COLO668 (cell line): ENCODE results near the gene SESN1.

Source experiments
- DNase-seq: peaks from one replicate; lab custom pipeline; 2025; ENCODE audit not compliant: unreplicated experiment; lab: John Stamatoyannopoulos, UW

SESN1 gene

DNA sequence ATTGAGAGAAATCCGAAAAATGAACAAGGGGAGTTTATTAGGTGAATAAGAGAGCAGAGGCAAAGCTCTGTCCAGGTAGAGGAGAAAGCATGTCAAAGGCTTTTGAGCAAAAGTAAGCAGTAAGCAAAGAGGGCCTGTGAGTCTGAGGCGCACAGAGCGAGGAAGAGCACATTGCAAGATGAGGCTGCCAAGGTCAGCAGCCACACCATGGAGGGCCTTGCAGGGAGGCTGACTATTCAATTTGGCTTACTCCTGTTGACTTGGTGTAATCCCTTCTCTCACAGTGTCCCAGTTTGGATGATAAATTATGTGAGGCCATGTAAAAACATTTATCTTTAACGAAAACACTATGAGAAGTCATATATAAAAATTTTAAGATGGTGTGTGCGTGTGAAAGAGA, 32.4 kb downstream of the SESN1 start:
- no peak for DNase-seq

DNA sequence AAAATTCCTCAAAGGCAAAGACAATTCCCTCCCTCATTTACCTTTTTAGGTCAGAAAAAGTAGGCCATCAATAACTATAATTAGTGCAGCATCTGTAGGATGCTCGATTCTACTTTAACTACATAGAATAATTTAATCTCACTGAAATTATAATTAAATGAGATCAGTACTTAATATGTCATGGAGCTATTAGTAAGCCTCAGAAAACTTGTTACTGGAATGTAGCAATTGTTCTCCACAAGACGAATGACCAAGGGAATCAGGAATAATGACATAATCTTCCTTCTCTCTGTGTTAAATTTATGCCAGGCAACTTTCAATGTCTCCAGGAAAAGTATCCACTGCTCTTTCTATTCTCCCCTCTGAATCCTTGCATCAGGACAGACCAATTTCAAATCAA, 34.1 kb downstream of the SESN1 start:
- no peak for DNase-seq

DNA sequence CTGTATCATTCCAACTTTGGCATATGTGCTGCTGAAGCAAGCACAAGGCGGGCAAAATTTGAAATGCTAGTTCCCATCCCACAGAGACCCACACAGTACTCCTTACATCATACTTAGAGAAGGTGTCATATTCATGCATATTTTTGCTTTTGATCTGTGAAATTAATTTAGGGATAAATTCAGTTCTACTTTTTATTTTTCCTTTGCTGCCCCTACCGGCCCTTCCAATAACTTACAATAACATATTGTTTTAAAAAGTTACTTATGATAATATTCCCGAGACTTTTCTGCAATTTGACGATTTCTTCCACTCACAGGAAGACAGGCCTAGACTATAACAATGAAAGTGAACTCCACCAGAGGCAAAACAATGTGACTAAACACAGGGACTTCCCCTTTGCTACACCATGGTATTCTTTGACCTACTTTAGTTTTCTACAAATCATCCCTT, 35.0 kb downstream of the SESN1 start:
- DNase-seq: no peak

GRCh38 chr6:109059153-109059552, 35.5 kb downstream of the SESN1 start:
- DNase-seq: no peak

GRCh38 chr6:109058620-109059019, 36.0 kb downstream of the SESN1 start:
- no peak for DNase-seq

GRCh38 chr6:109056661-109057060, 38.0 kb downstream of the SESN1 start:
- no peak for DNase-seq

DNA sequence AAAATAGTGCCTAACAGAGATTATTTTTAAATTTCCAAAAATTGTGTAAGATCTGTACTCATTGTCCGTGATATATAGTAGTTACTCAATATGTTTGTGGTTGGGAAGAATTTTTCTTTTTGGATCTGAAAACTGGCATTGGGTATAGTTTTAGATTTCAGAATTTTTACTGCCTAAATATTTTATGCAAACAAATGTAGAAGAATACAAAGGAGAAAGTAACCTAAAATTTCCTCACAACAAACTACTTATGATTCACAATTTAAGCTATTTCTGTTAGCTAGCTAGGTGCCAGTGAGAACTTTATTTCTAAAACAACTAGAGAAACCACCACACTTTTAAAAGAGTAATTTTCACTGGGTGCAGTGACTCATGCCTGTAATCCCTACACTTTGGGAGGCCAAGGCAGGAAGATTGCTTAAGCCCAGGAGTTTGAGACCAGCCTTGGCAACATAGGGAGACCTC, 38.8 kb downstream of the SESN1 start:
- no peak for DNase-seq

DNA sequence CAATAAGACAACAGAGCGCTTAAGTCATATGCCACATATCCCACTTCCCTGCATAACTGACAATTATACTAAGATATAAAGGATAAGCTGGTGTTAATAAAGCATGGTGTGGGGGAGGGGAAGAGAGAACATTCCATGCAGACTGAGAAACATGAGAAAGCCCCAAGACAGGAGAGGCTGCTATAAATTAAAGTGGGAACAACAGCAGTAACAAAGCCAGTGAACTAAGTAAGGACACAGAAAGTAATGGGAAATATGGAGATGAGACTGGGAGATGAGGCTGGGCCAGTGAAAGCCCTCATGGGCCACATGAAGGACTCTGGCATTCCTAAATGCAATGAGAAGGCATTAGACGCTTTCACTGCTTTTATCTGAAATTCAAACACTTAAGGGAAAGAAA, 41.3 kb downstream of the SESN1 start:
- DNase-seq: no peak

- no peak for DNase-seq
Observed at GRCh38 chr6:109052852-109053251, 41.8 kb downstream of the SESN1 start.

- no peak for DNase-seq
Observed at GRCh38 chr6:109052018-109052651, 42.5 kb downstream of the SESN1 start.

- DNase-seq: no peak
Observed at GRCh38 chr6:109051301-109052017, 43.2 kb downstream of the SESN1 start.

DNA sequence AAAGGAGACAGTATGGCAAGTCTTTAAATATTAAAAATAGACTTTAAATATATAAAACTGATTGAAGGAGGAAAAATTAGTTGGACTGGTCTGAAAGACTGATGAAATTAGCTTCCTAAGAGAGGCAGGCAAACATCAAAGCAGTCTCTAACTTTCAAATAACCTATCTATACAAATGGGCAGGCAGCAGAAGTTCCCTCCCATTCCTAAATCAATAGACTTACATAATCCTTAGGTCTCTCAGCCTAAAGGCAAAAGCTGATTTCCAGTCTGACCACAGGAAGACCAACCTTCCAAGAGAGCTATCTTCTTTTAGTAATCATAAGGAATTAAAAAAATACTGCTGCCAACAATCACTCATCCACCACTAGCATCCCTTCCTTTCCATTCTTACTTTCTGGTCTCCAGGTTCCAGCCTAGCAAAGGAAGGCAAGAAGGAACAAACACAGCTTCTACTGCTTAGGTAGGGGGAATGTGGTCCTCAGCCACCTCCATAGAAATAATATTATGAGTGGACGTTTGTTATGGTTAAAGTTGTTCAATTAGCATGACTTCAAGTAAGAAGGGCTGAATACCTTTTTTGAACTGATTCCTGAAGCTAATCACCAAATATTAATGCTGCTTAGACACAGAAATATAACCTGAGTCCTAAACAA, 44.1 kb downstream of the SESN1 start:
- DNase-seq: no peak

GRCh38 chr6:109050012-109050411, 44.6 kb downstream of the SESN1 start:
- no peak for DNase-seq

GRCh38 chr6:109048670-109049415, 45.8 kb downstream of the SESN1 start:
- no peak for DNase-seq

DNA sequence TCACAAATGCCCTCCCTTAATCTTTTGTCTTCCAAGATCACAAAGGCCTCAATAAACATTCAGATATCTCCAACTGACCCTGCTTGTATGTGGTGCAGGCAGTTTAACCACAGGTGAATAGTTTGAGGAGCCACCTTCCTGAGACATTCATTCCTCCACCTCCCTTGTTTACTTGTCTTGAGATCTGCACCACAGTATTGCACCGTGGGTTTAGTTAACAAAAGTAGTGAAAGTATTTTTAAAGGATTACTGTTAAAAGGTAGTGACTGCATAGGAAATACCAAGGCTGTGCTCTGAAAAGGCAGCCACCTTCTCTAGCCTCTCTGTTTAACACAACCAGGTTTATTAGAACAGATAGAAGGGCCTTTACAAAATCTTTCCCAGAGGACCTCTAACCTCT, 46.5 kb downstream of the SESN1 start:
- DNase-seq: no peak

DNA sequence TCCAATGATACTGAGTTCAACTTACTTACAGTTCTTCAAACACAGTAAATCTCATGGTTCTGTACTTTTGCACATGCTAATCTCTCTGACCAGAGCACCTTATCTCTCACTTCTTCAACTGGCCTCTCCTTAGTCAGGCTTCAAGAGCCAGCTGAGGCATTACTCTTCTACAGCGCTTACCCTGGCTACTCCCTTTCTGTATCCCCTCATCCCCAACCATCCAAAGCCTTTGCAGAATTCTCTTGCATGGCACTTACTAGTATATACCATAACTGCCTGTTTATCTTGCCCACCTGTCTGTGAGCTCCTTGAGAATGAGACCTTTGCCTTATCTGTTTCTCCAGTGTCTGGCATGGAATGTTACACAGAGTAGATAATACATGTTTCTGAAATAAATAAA, 49.2 kb downstream of the SESN1 start:
- no peak for DNase-seq

- DNase-seq: no peak
Observed at GRCh38 chr6:109039795-109040194, 54.9 kb downstream of the SESN1 start.

DNA sequence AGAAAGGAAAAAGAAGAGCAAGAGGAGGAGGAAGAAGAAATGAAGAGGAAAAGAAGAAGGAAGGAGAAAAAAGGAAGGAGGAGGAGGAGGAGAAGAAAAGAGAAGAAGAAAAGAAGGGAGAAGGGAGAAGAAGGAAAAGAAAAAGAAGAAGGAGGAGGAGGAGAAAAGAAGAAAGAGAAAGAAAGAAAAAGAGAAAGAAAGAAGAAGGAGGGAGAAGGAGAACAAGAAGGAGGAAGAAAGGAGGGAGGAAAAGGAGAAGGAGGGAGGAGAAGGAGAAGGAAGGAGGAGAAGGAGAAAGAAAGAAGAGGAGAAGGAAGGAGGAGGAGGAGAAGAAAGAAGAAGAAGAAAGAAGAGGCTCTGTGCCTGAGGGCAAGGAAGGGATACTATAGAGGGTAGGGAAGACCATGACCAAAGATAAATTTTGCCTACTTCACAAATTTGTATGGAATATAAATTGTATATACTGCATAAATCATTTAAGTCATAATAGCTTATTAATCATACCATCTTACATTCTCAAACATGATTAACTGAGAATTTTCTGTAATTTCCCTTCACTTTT, 55.7 kb downstream of the SESN1 start:
- DNase-seq: no peak

- no peak for DNase-seq
Observed at GRCh38 chr6:109036574-109037294, 57.9 kb downstream of the SESN1 start.

GRCh38 chr6:109034526-109034925, 60.1 kb downstream of the SESN1 start:
- no peak for DNase-seq

GRCh38 chr6:109033655-109034054, 61.0 kb downstream of the SESN1 start:
- DNase-seq: no peak
